Inflammatory macrophage treated with lipopolysaccharide for 4 hours (primary cell): Measurements from ENCODE around the gene KLC4.

ENCODE experiments used
- DNase-seq: peaks from one replicate; pipeline ENCODE4 v3.0.0-alpha.2; 2020

The KLC4 gene

GRCh38 chr6:43059168-43060033, at the start of gene KLC4, which contains the start of gene MRPL2:
Gene KLC4, plus strand, starts transcription at chr6:43059631. Its CDS starts 1,705 bp downstream, at chr6:43061336.
Gene MRPL2, minus strand, starts transcription at chr6:43059434. Its CDS starts 53 bp downstream, at chr6:43059381.
- peak; percentile 99 for DNase-seq

- DNase-seq: no peak
Observed at GRCh38 chr6:43011207-43011606, 48.2 kb upstream of the KLC4 start.

GRCh38 chr6:43012364-43012763, 47.1 kb upstream of the KLC4 start:
- DNase-seq: no peak

GRCh38 chr6:43013097-43013842, 46.2 kb upstream of the KLC4 start:
- DNase-seq: peak; percentile 11

GRCh38 chr6:43013843-43014433, 45.5 kb upstream of the KLC4 start, which contains the start of the genes KLHDC3 and MEA1:
Gene KLHDC3, plus strand, starts transcription at chr6:43014249. Its CDS starts 2,944 bp downstream, at chr6:43017193.
Gene MEA1, minus strand, starts transcription at chr6:43013946. Its CDS starts 133 bp downstream, at chr6:43013813.
- DNase-seq: peak; percentile 100

GRCh38 chr6:43014434-43014909, 45.0 kb upstream of the KLC4 start:
- DNase-seq: peak; percentile 2

GRCh38 chr6:43016176-43016942, 43.1 kb upstream of the KLC4 start:
- DNase-seq: no peak

GRCh38 chr6:43016943-43017334, 42.5 kb upstream of the KLC4 start:
- DNase-seq: no peak

GRCh38 chr6:43019152-43019551, 40.3 kb upstream of the KLC4 start:
- no peak for DNase-seq

- no peak for DNase-seq
Observed at GRCh38 chr6:43020052-43020705, 39.3 kb upstream of the KLC4 start.

- DNase-seq: no peak
Observed at GRCh38 chr6:43020847-43021246, 38.6 kb upstream of the KLC4 start.

- DNase-seq: peak; percentile 77
Observed at GRCh38 chr6:43021270-43022047, 38.0 kb upstream of the KLC4 start, which contains the start of gene RRP36. Gene RRP36, plus strand, starts transcription at chr6:43021623. Its CDS starts 32 bp downstream, at chr6:43021655.

- no peak for DNase-seq
Observed at GRCh38 chr6:43024436-43024835, 35.0 kb upstream of the KLC4 start.

GRCh38 chr6:43026365-43026764, 33.1 kb upstream of the KLC4 start:
- no peak for DNase-seq

- DNase-seq: no peak
Observed at GRCh38 chr6:43029120-43029519, 30.3 kb upstream of the KLC4 start.

- no peak for DNase-seq
Observed at GRCh38 chr6:43032326-43032725, 27.1 kb upstream of the KLC4 start.

GRCh38 chr6:43033496-43034189, 25.8 kb upstream of the KLC4 start:
- DNase-seq: peak; percentile 32

- no peak for DNase-seq
Observed at GRCh38 chr6:43034190-43034525, 25.3 kb upstream of the KLC4 start.

GRCh38 chr6:43035495-43036194, 23.8 kb upstream of the KLC4 start:
- DNase-seq: no peak

- no peak for DNase-seq
Observed at GRCh38 chr6:43036712-43037111, 22.7 kb upstream of the KLC4 start.
